DMS114 treated with DMSO at 0.1 percent for 48 hours (cell line): ENCODE results near the gene FIZ1.
"Not testable (repeated sequence)": the region's sequence is repeated elsewhere in the genome, so short reads cannot be mapped to it uniquely, and the experiment has no call there.

ENCODE experiments used
- DNase-seq: peaks from one replicate; lab custom pipeline; 2025; ENCODE audit not compliant: unreplicated experiment; lab: John Stamatoyannopoulos, UW

Gene FIZ1

DNA sequence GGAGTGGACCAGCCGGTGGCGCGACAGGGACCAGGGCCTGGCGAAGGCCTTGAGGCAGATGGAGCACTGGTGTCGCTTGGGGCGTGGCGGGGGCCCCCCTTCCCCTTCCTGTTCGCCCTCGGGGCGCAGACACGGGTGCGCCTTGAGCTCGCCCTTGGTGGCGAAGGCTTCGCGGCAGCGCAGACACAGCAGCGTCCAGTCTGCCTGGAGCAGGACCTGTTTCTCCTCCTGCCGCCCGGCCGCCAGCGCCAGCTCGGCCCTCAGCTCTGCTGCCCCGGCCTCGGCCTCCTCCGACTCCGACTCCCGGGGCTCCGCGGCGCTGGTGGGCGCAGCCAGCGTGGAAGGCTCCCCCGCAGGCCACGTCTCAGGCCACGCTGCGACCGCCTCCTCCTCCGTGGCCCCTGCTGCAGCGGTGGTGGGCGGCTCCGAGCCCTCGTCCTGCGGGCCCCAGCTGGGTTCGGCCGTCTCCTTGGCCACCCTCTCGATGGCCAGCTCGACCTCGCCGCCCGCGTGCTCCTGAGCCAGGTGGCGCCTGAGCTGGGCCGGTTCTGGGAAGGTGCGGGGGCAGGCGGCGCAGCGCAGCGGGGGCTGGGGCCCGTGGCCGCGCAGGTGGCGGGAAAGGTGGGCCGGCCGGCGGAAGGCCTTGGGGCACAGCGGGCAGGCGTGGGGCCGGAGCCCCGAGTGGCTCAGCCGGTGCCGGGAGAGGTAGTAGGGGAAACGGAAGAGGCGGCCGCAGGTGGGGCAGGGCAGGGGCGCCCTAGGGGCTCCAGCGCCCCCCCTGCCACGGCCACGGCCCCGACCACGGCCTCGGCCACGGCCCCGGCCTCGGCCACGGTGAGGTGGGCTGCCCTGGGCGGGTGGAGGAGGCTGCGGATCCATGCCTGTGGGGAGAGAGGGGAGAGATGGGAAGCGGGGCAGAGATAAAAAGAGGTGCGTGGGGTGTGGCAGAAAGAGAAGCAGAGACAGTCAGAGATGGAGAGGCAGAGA lies 20.3 kb downstream of the FIZ1 start:
- DNase-seq = no peak

- DNase-seq = no peak
Measured at GRCh38 chr19:55578031-55578760, 21.1 kb downstream of the FIZ1 start.

- DNase-seq = no peak
Measured at GRCh38 chr19:55576746-55577145, 22.6 kb downstream of the FIZ1 start.

GRCh38 chr19:55573929-55574328 lies 25.4 kb downstream of the FIZ1 start:
- DNase-seq = not testable (repeated sequence)

DNA sequence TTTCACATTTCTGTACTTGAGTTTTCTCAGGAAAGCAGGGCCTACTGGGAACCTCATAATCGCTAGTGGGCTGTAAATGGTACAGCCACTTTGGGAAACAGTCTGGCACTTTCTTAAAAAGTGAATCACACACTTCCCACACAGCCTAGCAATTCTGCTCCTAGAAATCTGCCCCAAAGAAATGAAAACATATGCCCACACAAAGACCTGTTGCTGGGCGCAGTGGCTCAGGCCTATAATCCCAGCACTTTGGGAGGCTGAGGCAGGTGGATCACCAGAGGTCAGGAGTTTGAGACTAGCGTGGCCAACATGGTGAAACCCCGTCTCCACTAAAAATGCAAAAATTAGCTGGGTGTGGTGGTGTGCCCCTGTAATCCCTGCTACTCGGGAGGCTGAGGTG lies 29.8 kb downstream of the FIZ1 start:
- DNase-seq = not testable (repeated sequence)

DNA sequence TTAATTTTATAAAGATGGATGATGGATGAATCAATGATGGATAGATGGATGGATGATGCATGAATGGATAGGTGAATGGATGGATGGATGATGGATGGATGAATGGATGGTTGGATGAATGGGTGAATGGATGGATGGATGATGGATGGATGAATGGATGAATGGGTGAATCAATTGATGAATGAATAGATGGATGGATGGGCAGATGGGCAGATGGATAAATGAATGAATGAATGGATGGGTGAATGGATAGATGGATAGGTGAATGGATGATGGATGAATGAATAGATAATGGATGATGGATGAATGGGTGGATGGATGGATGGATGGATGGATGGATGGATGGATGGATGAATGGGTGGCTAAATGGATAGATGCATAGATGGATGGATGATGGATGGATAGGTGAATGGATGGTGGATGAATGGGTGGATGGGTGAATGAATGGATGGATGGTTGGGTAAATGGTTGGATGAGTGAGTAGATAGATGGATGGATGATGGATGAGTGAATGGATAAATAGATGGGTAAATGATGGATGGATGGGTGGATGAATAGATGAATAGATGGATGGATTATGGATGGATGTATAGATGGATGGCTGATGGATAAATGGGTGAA lies 31.5 kb downstream of the FIZ1 start:
- DNase-seq = no peak

DNA sequence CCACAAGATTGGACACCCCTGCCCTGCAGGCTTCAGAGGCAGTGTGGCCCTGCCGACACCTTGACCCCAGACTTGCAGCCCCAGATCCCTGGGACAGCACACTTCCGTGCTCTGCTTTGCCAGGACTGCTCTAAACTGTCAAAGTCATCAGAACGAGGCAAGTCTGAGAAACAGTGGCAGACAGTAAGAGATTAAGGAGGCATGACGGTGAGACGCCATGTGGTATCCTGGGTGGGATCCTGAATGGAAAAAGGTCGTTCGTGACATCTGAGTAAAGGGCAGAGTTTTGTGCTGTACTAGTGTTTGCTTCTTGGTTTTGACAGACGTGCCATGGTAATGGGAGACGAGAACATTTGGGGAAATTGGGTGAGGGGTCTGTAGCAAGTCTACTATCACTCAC lies 32.5 kb downstream of the FIZ1 start:
- DNase-seq = no peak

DNA sequence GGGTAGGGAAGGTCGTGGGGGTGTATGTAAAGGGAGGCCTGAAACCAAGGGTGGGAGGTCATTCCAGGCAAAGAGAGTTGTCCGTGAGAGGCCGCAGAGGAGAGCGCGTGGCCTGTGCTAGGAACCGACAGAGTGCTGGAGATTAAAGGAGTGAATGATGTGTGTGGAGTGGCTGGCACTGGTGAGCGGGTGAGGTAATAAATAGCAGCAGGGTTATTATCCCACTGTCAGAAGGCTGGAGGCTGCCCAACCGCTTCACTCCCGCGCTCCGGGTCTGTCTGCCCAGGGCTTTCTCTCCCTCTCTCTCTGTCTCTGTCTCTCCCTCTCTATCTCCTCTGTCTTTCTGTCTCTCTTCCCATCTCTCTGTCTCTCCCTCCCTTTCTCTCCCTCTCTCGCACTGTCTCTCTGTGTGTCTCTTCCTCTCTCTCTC lies 36.0 kb downstream of the FIZ1 start:
- DNase-seq = no peak

- DNase-seq = no peak
Measured at GRCh38 chr19:55559684-55560083, 39.6 kb downstream of the FIZ1 start.

- DNase-seq = no peak
Measured at GRCh38 chr19:55554741-55555152, 44.6 kb downstream of the FIZ1 start.

GRCh38 chr19:55554302-55554701 lies 45.0 kb downstream of the FIZ1 start:
- DNase-seq = no peak

DNA sequence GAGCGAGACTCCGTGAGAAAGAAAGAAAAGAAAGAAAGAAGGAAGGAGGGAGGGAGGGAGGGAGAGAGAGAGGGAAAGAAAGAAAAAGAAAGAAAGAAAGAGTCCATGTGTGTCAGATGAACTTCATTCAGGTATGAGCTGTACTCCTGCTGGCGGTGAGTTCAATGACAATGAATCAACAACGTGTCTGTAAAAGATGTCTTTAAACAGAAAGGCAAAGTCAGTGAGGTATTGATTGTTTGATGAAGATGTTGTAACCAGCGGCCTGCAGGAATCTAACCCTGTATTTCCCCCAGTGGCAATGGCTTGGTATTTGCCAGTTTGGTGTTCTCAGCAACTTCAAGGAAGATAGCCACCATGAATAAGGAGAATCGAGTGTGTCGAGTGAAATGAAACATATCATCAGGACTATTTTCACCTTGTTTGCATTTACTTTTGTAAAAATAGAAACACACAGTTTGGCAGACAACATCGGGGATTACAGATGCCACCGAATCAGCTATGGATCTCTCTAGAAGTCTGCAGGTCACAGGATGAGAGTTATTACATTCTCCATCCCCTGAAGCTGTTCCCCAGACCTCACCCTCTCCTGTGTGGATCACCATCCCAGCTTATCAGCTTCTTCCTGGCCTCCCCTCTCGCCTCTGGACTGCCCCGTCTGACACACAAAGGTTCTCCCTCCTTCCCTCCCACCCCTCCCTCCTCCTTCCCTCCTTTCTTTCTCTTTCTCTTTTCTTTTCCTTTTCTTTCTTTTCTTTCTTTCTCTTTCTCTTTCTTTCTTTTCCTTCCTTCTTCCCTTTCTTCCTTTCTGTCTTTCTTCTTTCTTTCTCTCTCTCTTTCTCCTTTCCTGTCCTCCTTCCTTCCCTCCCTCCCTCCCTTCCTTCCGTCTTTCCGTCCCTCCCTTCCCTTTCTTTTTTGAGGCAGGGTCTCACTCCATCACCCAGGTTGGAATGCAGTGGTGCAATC lies 45.8 kb downstream of the FIZ1 start:
- no peak for DNase-seq

DNA sequence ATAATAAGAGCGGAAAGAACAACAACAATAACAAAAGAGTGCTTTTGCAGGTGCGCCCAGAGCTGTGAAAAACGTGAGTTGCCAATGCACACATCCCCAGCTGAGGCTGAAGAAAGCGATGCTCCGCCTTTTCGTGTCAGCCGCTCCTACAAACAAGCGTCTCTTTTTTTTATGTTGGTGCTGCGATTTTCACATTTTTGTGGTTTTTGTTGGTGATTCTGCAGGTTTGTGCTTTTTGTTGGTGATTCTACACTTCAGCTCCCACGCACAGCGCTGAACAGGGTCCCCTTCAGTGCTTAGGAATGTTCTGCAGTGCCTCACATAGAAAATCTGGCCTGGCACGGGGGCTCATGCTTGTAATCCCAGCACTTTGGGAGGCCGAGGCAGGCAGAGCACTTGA lies 46.7 kb downstream of the FIZ1 start:
- no peak for DNase-seq

DNA sequence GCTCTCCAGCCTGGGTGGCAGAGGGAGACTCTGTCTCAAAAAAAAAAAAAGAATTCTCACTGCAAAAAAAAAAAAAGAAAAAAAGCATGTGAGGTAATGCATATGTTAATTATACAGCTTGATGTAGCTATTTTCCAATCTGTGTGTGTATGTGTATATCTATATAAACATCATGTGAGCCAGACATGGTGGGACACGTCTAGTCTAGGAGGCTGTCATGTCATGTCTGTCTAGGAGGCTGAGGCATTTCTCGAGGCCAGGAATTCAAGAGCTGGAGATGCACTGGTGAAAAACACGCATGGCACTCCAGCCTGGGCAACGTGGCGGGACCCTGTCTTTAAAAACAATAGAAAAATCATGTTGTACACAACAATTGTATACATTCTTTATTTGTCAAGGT lies 47.1 kb downstream of the FIZ1 start:
- no peak for DNase-seq

GRCh38 chr19:55550321-55550650 lies 49.0 kb downstream of the FIZ1 start:
- no peak for DNase-seq

GRCh38 chr19:55549500-55550320 lies 49.6 kb downstream of the FIZ1 start:
- no peak for DNase-seq

GRCh38 chr19:55546822-55547614 lies 52.3 kb downstream of the FIZ1 start:
- DNase-seq = no peak

- DNase-seq = no peak
Measured at GRCh38 chr19:55546011-55546410, 53.3 kb downstream of the FIZ1 start.

- no peak for DNase-seq
Measured at GRCh38 chr19:55545443-55545842, 53.9 kb downstream of the FIZ1 start, which contains the start of gene SBK3. TSS of gene SBK3 (minus strand) at chr19:55545543. CDS start at chr19:55545543, 0 bp downstream.
